Fibroblast of skin of back (primary cell): ENCODE data around the gene PDE2A.

Experiments used
- DNase-seq: peaks from one replicate; pipeline ENCODE4 v3.0.0-alpha.2; 2013

PDE2A gene

GRCh38 chr11:72634472-72635095 lies 39.6 kb downstream of the PDE2A start:
- no peak for DNase-seq

- DNase-seq = no peak
These were observed 40.2 kb downstream of the PDE2A start for GRCh38 chr11:72634016-72634415.

- no peak for DNase-seq
These were observed 41.2 kb downstream of the PDE2A start for GRCh38 chr11:72633068-72633467.

- DNase-seq = no peak
These were observed 42.2 kb downstream of the PDE2A start for GRCh38 chr11:72631806-72632731.

- DNase-seq = no peak
These were observed 43.9 kb downstream of the PDE2A start for GRCh38 chr11:72630104-72630852.

- peak; percentile 12 for DNase-seq
These were observed 45.0 kb downstream of the PDE2A start for GRCh38 chr11:72629266-72629665.

GRCh38 chr11:72627594-72628281 lies 46.5 kb downstream of the PDE2A start:
- DNase-seq = no peak

GRCh38 chr11:72626414-72626936 lies 47.7 kb downstream of the PDE2A start:
- DNase-seq = no peak

- no peak for DNase-seq
These were observed 48.4 kb downstream of the PDE2A start for GRCh38 chr11:72625691-72626413.

- no peak for DNase-seq
These were observed 49.6 kb downstream of the PDE2A start for GRCh38 chr11:72624496-72625201.

GRCh38 chr11:72623052-72623451 lies 51.2 kb downstream of the PDE2A start:
- no peak for DNase-seq

- no peak for DNase-seq
These were observed 53.1 kb downstream of the PDE2A start for GRCh38 chr11:72621008-72621610.

- peak; percentile 28 for DNase-seq
These were observed 55.4 kb downstream of the PDE2A start for GRCh38 chr11:72618803-72619202.

GRCh38 chr11:72617080-72617762 lies 57.0 kb downstream of the PDE2A start:
- peak; percentile 66 for DNase-seq

GRCh38 chr11:72616655-72617054 lies 57.6 kb downstream of the PDE2A start:
- no peak for DNase-seq

GRCh38 chr11:72615329-72615728 lies 58.9 kb downstream of the PDE2A start:
- no peak for DNase-seq

GRCh38 chr11:72614381-72614780 lies 59.8 kb downstream of the PDE2A start:
- peak; percentile 16 for DNase-seq

GRCh38 chr11:72613977-72614376 lies 60.2 kb downstream of the PDE2A start:
- DNase-seq = no peak

- no peak for DNase-seq
These were observed 60.8 kb downstream of the PDE2A start for GRCh38 chr11:72613450-72613849.

GRCh38 chr11:72609476-72609875 lies 64.7 kb downstream of the PDE2A start:
- DNase-seq = no peak
